H4 (cell line): ENCODE data around the gene TMEM170A. TPM values are rescaled to one million over a fixed set of nuclear protein-coding genes. Genes with fewer than 3 reads are reported as not detected.
"Not testable (repeated sequence)": the region's sequence is repeated elsewhere in the genome, so short reads cannot be mapped to it uniquely, and the experiment has no call there.

Experiments
- DNase-seq: peaks from one replicate; pipeline ENCODE4 v3.0.0-alpha.2; 2015; ENCODE audit warnings: low spot score
- total RNA-seq: library from RNA; depleted of rRNA; stranded (reverse); fragments of >200 nt; shearing (Covaris generic); gene quantifications from 2 replicates; pipeline ENCODE4 v1.2.3, GENCODE V29; 2014; rRNA removed

TMEM170A gene
- total RNA-seq = 19.2 and 24.1 TPM in 2 replicates

- DNase-seq = peak; percentile 98
Observed at GRCh38 chr16:75464122-75464918, at the start of gene TMEM170A. TSS of gene TMEM170A (minus strand) at chr16:75464689. CDS start at chr16:75464600, 89 bp downstream.

- DNase-seq = peak; percentile 30
Observed at GRCh38 chr16:75506574-75506973, 42.1 kb upstream of the TMEM170A start.

GRCh38 chr16:75506107-75506506 is 41.6 kb upstream of the TMEM170A start:
- no peak for DNase-seq

- DNase-seq = no peak
Observed at GRCh38 chr16:75503801-75504200, 39.3 kb upstream of the TMEM170A start.

GRCh38 chr16:75502916-75503605 is 38.6 kb upstream of the TMEM170A start:
- no peak for DNase-seq

GRCh38 chr16:75501820-75502219 is 37.3 kb upstream of the TMEM170A start:
- DNase-seq = not testable (repeated sequence)

GRCh38 chr16:75501359-75501758 is 36.9 kb upstream of the TMEM170A start:
- no peak for DNase-seq

- not testable (repeated sequence) for DNase-seq
Observed at GRCh38 chr16:75498605-75499322, 34.3 kb upstream of the TMEM170A start.

GRCh38 chr16:75497558-75497957 is 33.1 kb upstream of the TMEM170A start:
- DNase-seq = no peak

GRCh38 chr16:75495076-75495674 is 30.7 kb upstream of the TMEM170A start, which contains the start of gene CHST6:
TSS of gene CHST6 (minus strand) at chr16:75495441. CDS start at chr16:75479828, 15,613 bp downstream.
- DNase-seq = no peak

- DNase-seq = no peak
Observed at GRCh38 chr16:75494661-75495075, 30.2 kb upstream of the TMEM170A start.

GRCh38 chr16:75494184-75494583 is 29.7 kb upstream of the TMEM170A start:
- DNase-seq = no peak

- peak; percentile 26 for DNase-seq
Observed at GRCh38 chr16:75491876-75492275, 27.4 kb upstream of the TMEM170A start.

- no peak for DNase-seq
Observed at GRCh38 chr16:75488322-75488721, 23.8 kb upstream of the TMEM170A start.

GRCh38 chr16:75486676-75487313 is 22.3 kb upstream of the TMEM170A start:
- no peak for DNase-seq

GRCh38 chr16:75486014-75486675 is 21.7 kb upstream of the TMEM170A start:
- no peak for DNase-seq

GRCh38 chr16:75485230-75486013 is 20.9 kb upstream of the TMEM170A start:
- DNase-seq = no peak

- peak; percentile 27 for DNase-seq
Observed at GRCh38 chr16:75483222-75483621, 18.7 kb upstream of the TMEM170A start.

GRCh38 chr16:75482434-75483205 is 18.1 kb upstream of the TMEM170A start:
- DNase-seq = no peak
